ENCODE data around the gene SUZ12.
"Not testable (repeated sequence)": the region's sequence is repeated elsewhere in the genome, so short reads cannot be mapped to it uniquely, and the experiment has no call there.

The SUZ12 gene

DNA sequence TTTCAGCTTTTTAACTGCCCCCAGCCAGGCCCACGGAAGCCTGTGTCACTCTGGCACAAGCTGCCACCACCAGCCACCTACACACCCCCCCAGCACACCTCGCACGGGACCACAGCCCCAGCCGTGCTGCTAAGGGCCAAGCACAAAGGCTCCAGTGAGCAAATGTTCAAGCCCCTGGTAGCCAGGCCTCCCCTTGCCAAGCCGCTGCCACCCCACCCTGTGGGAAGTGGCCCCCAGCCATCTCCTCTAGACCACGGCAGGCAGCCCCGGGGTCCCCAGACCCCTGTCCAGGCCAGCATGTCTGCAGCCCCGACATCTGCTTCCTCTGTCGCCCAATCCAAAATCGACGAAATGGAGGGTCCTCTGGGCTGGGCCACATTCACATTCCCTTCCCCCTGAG, 105.5 kb downstream of the SUZ12 start:
- not testable (repeated sequence) for DNase-seq

DNA sequence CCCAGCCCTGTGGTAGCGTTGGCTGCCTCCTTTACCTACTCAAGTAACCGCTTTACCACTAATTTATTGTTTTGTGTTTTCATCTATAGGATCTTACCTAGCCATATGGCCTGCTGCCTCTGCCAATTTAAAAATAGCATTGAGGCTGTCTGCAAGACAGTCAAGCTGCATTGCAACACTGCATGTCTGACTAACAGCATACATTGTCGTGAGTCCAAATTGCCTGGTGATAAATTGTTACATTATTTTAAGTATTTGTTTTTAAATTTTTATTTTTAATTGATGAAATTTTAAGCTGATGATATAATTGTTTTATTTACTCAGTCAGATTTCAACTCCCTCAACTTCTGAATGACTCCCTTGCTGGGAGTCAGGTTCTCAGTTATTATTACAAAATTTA, 108.8 kb downstream of the SUZ12 start:
- not testable (repeated sequence) for DNase-seq

DNA sequence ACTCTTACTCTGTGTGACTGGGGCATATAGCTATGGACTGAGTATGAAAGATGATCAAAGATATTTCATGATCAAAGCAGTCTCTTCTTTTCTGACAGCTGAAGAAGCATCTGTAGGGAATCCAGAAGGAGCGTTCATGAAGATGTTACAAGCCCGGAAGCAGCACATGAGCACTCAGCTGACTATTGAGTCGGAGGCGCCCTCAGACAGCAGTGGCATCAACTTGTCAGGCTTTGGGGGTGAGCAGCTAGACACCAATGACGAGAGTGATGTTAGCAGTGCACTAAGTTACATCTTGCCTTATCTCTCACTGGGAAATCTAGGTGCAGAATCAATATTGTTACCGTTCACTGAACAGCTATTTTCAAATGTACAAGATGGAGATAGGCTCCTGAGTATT, 110.9 kb downstream of the SUZ12 start:
- not testable (repeated sequence) for DNase-seq

All from SHP77 treated with DMSO at 0.1 percent for 48 hours (cell line).